Measurements from ENCODE around the gene CCDC63.

CCDC63 gene

DNA sequence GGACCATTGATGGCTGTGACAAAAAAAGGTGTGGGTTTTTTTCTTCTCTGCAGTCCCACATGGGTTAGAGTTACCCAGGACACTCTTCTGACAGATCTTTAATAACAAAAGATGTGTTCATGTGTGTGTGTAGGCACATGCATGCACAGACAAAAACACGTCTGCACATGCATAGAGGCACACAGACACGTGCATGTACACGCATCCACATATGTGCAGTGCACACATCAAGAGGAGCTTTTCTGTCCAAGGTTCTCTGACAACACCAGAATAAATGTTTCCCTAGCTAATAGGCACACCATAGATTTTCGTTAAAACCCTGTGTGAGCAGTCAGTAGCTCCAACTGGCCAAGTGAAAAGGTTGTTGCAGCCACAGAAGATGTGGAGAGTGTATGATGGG, 76.4 kb downstream of the CCDC63 start:
- no peak for TF ChIP-seq CTCF (conservative IDR thresholded peaks at IDR 0.05; ENCODE audit: low read depth)
- no peak overlapping the region for H3K27ac ChIP-seq
- POLR2A ChIA-PET (ENCODE audit: low non-redundant PET), result no interaction called here
- no peak for DNase-seq (ENCODE audit: low spot score)
- CTCF ChIA-PET, result interaction anchor here (1.2 kb wide), 1 partner anchor 14 kb away, joined by 3 read pairs; no protein-coding TSS in a partner anchor

- no peak overlapping the region for H3K27ac ChIP-seq
- no peak for DNase-seq (ENCODE audit: low spot score)
- ChIA-PET POLR2A (ENCODE audit: low non-redundant PET) (no interaction called here), CTCF (interaction anchor here (1.2 kb wide), 1 partner anchor 14 kb away, joined by 3 read pairs; no protein-coding TSS in a partner anchor)
- TF ChIP-seq CTCF (conservative IDR thresholded peaks at IDR 0.05; ENCODE audit: low read depth), result no peak
Observed at GRCh38 chr12:110923692-110924334, 77.0 kb downstream of the CCDC63 start.

- DNase-seq (ENCODE audit: low spot score), result no peak
- no peak for TF ChIP-seq CTCF (conservative IDR thresholded peaks at IDR 0.05; ENCODE audit: low read depth)
- ChIA-PET CTCF (interaction anchor here (0.6 kb wide), 2 partner anchors 96 to 272 kb away, joined by 4 to 5 read pairs; no protein-coding TSS in a partner anchor), POLR2A (ENCODE audit: low non-redundant PET) (no interaction called here)
- H3K27ac ChIP-seq, result no peak overlapping the region
Observed at GRCh38 chr12:110927546-110927945, 80.8 kb downstream of the CCDC63 start.

- no peak for DNase-seq (ENCODE audit: low spot score)
- no peak overlapping the region for H3K27ac ChIP-seq
- CTCF ChIA-PET, result no interaction called here
- POLR2A ChIA-PET (ENCODE audit: low non-redundant PET), result no interaction called here
- no peak for TF ChIP-seq CTCF (conservative IDR thresholded peaks at IDR 0.05; ENCODE audit: low read depth)
Observed at GRCh38 chr12:110928700-110929099, 81.9 kb downstream of the CCDC63 start.

DNA sequence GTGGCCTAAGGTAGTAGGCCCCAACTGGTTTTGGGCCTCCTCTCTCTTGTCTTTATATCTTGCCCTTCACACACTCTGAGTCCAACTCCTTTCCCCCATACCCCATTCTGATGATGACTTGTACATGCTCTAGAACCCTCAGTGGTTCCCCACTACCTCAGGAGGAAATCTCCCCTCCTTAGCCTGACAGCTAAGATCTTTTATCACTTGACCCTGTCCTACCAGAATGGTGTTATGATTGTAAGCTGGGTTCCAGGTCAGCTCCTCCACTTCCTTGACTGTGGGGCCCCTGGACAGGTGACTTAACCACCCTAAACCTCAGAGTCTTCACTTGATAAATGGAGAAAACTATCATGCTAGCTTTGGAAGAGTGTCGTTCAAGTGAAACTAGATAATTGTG, 83.0 kb downstream of the CCDC63 start:
- ChIA-PET POLR2A (ENCODE audit: low non-redundant PET) (no interaction called here), CTCF (interaction anchor here (0.6 kb wide), 1 partner anchor 755 kb away, joined by 3 read pairs; no protein-coding TSS in a partner anchor)
- no peak for DNase-seq (ENCODE audit: low spot score)
- TF ChIP-seq CTCF (conservative IDR thresholded peaks at IDR 0.05; ENCODE audit: low read depth), result no peak
- no peak overlapping the region for H3K27ac ChIP-seq

GRCh38 chr12:110930348-110931314, 83.8 kb downstream of the CCDC63 start:
- peak overlapping the region; percentile 38 for H3K27ac ChIP-seq
- DNase-seq (ENCODE audit: low spot score), result no peak
- TF ChIP-seq CTCF (conservative IDR thresholded peaks at IDR 0.05; ENCODE audit: low read depth), result no peak
- CTCF ChIA-PET, result interaction anchor here (0.6 kb wide), 1 partner anchor 755 kb away, joined by 3 read pairs; no protein-coding TSS in a partner anchor
- POLR2A ChIA-PET (ENCODE audit: low non-redundant PET), result no interaction called here

Measured in RWPE1 (cell line).